Amniotic stem cell (primary cell): Measurements from ENCODE around the gene MSANTD1.

Source experiments
- DNase-seq: peaks from one replicate; lab custom pipeline; 2025; lab: John Stamatoyannopoulos, UW

MSANTD1 gene

DNA sequence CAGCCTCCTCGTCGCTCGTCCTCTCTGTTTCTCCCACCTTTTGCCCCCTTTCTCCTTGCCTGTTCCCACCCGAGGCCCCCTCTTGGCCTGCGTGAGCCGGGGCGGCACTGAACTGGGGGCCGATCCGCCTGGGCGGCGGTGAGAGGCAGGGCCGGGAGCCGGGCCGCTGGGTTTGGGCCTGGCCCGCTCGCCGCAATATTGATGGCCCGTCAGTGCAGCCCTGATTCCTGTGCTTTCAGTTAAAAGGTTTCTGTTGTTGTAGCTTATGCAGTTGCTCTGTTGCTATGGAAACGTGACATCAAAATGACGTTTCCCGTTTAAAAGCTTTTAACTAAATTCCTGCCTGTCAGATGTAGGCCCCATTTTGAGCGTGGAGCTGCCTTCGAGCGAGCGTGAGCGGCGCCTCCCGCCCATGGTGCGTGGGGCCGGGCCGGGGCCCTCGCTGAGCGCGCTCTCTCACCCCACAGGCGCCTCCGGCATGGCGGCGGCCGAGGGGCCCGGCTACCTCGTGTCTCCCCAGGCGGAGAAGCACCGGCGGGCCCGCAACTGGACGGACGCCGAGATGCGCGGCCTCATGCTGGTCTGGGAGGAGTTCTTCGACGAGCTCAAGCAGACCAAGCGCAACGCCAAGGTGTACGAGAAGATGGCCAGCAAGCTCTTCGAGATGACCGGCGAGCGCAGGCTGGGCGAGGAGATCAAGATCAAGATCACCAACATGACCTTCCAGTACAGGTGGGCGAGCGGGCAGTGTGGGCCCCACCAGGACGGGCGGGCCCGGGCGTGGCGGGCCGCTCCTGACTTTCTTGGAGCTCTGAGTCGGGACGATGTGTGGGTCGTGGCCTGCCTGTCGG, at the start of gene MSANTD1:
Gene MSANTD1 (plus strand): TSS at position 349 of the 851 bp plus-strand sequence. CDS start 64 bp downstream, at position 413.
- no peak for DNase-seq

DNA sequence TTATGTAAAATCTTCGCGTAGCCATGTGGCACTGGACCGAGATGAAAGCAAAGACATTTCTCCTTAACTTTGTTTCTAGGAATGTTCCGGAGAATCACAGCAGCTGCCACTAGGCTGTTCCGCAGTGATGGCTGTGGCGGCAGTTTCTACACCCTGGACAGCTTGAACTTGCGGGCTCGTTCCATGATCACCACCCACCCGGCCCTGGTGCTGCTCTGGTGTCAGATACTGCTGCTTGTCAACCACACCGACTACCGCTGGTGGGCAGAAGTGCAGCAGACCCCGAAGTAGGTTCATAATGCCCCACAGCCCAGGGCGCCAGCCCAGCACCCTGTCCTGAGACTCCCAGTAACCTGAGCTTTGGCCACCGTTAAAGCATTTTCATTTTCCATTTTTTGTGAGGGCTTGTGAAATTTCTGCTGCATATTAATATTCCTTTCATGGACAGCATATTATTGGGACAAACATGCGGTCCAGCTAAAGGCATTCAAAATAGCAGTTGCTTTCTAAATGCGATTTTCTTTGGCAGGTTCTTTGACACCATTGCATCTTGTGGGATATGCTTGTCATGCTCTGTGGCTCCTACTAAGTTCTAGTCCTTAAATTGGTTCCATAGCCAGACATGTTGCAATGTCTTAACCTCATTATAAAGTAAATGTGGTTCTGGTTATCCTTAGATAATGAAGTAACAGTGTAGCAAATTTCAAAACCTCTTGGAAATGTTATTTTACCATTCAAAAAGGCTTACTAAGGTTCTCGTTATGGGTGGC, 49.1 kb upstream of the MSANTD1 start:
- no peak for DNase-seq

DNA sequence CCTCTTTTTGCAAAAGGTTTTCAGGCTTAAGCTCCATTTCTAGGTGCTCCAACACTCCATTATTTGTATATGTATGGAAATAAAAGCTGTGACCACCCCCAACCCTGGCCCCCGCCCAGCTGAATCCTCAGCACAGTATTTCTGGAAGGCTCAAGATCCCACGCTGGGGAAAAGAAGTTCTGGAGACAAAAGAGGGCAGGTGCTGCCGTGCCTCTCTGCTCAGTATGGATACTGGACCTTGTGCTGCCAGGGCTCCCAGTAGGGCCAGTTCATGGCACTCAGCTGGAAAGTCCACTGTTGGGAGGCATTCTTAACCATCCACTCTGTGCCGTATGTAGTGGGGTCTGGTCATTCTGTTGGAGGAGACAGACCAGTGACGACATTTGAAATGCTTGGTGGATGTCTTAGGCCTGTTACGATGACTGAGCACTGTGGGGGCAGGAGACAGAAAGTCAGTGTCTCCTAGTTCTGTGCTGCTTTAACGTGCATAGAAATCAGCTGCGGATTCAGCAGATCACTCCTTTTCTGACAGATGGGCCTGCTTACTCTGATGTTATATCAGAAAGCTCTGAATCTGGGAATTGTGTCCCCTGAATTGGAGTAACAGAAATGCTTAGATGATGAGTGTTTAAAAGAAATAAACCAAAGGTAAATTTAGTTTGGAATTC, 48.4 kb upstream of the MSANTD1 start:
- DNase-seq: no peak

DNA sequence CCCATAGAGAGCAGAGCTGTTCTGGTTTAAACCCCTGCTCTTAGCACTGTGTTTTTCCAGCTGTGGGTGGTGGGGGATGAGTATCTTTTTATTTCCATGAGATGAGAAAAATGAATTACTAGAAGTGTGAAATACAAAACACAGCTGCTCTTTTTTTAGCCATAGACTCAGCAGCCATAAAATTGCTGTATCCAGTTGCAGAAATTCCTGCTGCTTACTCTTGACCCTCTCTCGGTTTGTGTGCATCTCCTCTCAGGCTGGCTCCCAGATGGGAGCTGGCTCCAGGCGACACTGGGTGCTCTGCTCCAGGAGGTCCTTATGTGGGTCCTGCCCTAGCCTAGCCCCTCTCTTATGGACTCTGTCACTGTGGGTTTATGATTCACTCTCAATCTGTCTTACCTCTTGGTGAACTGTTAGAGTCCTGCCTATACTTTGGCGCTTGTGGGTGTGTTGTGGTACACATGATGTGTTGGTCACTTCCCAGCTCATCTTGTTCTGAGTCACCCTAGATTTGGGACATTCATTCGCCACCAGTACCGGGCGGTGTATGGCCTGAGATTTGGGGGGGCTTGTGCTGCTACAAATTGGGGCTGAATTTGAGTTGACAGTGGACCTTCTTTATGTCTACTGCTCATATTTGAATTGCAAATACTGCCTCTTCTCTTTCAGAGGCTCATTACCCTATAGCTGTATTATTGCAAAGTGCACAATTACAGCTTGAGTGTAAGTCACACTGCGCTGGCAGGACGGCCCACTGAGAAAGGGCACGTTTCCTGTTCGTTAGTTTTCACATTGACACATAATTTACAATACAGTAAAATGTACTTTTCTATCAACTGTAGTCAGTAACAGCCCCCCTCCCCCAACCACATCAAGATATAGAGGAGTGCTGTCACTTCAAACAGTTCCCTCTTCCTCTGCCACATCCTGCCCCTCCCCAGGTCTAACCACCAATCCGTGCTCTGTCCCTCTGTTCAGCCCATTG, 46.9 kb upstream of the MSANTD1 start:
- DNase-seq: no peak

DNA sequence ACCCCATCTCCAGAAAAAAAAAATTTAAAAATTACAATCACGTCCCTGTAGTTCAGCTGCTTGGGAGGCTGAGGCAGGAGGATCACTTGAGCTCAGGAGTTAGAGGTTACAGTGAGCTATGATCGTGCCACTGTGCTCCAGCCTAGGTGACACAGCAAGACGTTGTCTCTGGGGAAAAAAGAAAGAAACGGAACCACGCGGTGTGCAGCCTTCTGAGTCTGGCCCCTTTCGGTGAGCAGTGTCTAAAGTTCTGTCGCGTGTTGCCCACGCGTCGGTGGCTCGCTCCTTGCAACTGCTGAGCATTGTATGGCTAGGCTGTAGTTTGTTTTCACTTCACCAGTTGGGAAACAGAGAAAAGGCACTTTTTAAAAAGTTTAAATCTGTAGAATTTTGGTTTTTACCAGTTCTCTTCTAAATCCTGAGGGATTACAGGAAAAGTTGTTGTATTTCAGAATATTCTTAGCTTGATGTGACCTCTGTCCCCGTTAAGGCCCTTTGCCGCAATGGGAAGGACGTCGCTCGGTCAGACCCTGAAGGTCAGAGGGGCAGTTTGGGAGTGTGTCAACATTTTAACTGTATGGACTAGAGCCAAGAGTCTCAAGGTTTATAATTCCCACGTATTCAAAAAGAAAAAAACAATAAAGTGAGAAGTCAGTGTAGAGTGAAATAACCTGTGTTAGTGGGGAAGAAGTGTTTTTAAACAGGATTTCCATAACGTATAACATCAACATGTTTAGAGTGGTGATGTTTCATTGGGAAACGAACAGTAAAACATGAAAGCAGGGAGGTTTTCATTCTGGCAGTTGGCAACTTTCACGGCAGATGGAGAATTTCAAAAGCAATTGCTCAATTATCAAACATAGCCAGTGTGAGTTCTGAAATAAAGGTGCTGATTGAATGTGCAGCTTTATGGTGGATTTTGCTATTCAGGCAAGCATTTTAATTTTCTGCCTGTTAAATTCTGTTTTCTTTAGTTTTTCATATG, 45.8 kb upstream of the MSANTD1 start:
- DNase-seq: no peak

DNA sequence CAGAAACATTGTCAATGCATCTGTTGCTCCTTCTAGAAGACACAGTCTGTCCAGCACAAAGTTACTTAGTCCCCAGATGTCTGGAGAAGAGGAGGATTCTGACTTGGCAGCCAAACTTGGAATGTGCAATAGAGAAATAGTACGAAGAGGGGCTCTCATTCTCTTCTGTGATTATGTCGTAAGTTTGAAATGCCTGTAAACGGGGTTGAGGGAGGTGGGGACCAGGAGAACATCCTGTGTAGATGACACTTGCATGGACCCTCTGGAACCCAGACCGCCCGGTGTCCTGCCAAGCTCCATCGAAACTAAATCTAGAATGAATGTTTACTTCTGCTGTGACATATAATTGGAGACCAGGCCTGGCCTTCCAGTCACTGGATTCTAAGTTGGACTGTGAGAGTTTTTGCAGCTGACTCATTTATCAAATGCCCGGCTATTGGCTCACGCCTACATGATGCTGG, 45.0 kb upstream of the MSANTD1 start:
- DNase-seq: peak; percentile 2

DNA sequence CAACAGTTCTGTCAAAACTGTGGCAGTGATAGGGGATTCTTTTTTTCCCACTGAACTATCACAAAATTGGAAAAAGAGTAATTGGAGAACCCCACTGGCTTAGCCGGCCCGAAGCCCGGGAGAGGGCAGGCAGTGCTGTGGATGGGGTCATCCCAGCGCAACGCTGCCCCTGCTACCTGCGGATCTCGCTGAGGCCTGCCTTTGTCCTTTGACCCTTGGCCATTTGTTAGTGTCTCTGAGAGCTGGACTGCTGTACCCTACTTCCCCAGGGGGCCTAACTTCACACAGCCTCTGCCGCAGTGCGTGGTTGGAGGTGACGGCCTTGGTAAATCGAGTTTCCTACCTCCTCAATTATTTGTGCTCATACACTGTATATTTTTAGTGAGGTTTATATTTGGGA, 43.0 kb upstream of the MSANTD1 start:
- no peak for DNase-seq

DNA sequence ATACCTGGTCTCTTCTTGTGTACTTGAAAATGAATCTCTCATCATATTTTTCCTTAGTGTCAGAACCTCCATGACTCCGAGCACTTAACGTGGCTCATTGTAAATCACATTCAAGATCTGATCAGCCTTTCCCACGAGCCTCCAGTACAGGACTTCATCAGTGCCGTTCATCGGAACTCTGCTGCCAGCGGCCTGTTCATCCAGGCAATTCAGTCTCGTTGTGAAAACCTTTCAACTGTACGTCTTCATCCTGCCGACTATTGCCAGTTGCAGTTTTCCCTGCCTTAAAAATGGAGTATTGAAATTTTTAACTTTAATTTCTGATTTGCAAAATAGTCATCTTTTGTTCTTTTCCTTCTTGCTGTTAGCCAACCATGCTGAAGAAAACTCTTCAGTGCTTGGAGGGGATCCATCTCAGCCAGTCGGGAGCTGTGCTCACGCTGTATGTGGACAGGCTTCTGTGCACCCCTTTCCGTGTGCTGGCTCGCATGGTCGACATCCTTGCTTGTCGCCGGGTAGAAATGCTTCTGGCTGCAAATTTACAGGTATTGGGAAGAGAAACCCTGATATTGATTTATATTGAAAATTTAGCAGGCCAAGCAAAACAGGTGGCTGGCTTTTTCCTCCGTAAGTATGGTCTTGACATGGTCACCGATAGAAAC, 42.4 kb upstream of the MSANTD1 start:
- DNase-seq: no peak

DNA sequence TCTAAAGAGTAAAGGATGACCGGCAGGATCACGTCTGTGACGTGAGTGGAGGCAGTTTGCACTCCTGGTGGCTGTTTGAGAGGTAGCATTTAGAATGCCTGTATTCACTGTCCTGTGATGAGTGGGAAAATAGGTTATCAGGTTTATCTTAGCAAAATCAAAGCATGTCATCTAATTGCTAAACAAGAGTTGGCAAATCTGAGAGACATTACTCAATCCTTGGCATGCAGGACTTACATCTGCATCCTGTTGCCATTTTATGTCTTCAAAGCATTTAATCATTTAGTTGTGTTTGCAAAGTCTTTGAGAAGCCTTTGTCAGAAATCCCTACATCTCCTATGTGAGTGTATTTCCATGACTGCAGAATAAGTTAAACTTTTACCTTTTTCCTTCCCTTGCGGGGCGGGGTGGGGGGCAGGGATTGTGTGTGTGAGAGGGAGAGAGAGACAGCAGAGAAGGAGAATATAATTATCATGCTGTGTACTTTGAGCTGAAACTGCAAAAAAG, 41.4 kb upstream of the MSANTD1 start:
- no peak for DNase-seq

DNA sequence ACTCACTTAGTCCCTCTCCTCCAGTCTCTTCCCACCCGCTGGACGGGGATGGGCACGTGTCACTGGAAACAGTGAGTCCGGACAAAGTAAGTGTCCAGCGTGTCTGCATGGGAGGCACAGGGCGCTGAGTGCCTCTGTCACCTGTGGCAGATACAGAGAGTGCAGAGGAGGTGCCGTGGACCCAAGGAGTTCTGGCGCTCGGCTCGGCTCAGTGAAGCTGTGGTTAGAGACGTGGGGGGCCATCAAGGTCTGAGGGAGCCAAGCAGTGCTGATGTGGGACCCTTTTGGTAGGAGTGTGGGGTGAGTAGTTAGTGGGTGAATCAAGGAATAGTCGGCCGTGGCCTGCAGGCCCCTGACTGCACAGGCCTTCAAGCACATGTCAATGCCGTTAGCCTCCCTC, 40.1 kb upstream of the MSANTD1 start:
- DNase-seq: no peak

DNA sequence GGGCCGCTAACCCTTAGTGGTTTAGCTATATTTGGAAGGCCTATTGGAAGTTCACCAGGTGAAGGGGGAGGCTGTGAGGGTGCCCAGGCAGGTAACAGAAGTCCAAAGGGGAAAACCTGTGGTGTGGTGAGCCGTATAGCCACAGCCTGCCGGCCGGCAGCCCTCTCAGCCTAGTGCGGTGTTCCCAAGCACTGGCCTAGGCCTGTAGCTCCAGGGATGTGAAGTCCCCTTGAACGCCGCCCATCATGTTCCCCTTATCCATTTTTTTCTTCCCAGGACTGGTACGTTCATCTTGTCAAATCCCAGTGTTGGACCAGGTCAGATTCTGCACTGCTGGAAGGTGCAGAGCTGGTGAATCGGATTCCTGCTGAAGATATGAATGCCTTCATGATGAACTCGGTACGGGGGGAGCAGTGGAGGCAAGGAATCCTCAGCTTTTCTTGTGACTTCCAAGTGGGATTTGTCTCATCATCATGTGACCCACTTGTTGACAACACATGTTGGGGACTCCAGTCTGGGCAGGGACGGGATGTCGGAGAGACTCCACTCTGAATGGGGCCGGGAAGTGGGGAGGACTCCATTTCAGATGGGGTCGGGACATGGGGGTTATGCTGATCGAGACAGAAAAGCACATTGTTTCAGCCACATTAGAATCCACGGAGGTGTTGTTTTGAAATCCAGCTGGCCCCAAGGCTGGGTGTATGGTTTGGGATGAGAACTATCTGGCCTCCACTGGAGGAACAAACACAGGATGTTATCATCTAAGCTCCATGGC, 39.2 kb upstream of the MSANTD1 start:
- no peak for DNase-seq

DNA sequence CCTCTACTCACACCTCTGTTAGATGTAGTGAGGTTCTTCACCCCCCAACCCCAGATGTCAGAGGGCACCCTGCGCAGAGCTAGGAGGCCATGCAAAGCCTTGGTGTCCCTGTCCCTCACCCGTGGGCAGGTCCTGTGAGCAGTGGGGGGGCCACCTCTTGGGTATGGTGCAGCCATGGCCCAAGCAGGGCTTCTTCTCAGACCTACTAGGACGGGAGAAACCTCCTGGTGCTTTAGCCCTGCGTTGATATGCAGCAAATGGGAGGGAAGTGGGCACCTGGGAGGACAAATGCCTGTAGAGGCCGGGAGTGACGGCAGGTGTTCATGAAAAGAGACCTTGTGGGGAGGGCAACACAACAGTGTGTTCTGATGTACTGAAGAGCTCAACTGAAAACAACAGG, 38.5 kb upstream of the MSANTD1 start:
- no peak for DNase-seq

DNA sequence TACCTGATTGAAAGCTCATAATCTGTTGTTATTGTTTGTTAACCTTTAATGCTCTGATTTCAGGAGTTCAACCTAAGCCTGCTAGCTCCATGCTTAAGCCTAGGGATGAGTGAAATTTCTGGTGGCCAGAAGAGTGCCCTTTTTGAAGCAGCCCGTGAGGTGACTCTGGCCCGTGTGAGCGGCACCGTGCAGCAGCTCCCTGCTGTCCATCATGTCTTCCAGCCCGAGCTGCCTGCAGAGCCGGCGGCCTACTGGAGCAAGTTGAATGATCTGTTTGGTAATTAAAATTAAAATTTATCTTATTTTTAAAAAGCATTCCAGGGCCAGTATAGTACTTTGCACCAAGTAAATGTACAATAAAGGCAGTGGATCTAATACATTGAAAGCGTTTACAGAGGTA, 37.1 kb upstream of the MSANTD1 start:
- DNase-seq: no peak

DNA sequence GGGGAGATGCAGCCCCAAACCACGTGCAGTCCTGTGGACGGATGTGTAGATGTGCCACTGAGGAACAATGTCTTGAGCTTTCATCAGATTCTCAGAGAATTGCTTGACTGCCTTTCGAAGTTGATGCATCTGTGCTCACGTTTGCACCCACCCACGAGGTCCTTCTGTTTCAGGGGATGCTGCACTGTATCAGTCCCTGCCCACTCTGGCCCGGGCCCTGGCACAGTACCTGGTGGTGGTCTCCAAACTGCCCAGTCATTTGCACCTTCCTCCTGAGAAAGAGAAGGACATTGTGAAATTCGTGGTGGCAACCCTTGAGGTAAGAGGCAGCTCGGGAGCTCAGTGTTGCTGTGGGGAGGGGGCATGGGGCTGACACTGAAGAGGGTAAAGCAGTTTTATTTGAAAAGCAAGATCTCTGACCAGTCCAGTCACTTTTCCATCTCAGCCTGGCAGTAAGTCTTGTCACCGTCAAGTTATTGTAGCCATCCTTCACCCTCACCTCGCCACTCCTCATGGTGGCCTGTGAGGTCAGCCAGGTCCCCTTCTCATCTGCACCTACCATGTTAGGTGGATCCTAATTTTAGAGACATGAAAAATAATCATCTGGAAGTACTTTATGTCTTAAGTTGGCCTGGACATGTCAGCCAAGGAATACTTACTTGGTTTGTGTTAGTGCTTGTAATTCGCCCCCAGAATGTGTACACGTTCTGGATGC, 36.4 kb upstream of the MSANTD1 start:
- DNase-seq: no peak

DNA sequence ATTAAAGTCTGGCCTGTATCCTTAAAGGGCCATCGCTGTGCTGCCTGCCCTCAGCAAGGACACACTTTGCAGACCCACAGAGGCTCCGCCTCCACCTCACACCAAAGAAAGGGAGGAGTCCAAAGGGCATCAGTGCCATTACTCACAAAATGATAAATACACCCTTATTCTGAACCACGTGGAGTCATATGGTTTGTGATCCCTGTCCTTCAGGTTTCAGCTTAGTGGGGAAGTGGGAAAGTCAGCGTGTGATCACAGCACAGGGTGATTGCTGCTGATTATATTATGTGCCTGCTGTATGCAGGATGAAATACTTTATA, 35.9 kb upstream of the MSANTD1 start:
- DNase-seq: no peak

DNA sequence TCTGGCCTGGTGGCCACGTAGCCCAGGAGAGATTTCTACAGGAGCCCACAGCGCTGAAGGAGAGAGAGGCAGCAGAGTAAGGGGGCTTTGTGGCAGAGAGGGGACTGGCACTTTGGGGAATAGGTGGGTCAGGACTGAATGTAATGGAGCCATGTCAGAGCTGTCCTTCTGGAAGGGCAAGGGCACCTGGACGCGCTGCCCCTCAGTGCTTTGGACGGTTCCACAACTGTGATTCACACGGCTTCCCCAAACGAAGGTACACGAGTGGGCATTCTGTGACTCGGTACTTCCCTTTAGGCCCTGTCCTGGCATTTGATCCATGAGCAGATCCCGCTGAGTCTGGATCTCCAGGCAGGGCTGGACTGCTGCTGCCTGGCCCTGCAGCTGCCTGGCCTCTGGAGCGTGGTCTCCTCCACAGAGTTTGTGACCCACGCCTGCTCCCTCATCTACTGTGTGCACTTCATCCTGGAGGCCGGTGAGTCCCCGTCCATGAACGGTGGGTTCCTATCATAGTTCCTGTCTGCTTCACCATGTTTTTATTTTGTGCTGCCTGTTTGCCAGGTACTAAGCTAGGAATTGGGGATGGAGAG, 35.2 kb upstream of the MSANTD1 start:
- no peak for DNase-seq

DNA sequence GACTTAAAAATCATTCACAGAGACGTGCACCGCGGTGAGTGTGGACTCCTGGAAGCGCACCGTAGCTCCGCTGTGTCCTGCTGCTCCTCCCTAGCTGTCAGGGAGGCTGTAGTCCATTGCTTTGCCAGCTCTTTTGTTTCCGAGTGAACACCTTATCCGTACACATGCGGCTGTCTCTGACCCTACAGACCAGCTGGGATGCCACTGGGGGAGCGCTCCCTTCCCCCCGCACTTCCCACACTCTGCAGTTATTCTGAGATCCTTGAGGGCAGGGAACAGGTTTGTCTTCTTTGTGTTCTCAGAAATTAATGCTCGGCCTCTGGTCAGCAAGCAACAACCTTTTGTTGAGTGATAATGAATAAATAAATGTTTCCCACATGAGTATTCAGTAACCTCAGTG, 33.7 kb upstream of the MSANTD1 start:
- DNase-seq: no peak

DNA sequence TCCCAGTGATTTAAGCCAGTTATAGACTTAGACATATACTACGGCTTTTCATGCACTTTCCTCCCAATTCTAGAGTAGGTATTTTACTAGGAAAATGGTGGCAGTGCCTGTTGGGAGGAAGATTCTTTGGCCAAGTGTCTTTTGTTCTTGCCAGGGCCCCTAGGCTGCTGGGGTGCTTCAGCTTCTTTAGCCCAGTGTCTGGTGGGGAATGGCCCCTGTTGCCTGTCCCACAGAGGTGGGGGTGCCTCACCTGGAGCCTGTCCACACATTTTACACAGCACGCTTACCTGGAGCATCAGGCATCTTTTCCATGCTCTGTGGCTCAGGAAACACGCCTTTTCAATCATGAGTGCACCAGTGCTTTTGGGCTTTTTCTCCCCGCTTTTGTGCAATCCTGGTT, 33.2 kb upstream of the MSANTD1 start:
- no peak for DNase-seq
